K562 (cell line): ENCODE results near the gene ACSS1. TPM values are rescaled to one million over a fixed set of nuclear protein-coding genes. Genes with fewer than 3 reads are reported as not detected.

Experiments used
- ATAC-seq: fragments of 200-7000 bp; cut with Tn5 transposase; 3 replicates; pipeline ENCODE4 v1.9.1; 2020; ENCODE audit warnings: moderate library complexity
- BruUV-seq: library from RNA; stranded (reverse); fragments of 400-500 nt; replicated peaks from 2 replicates; lab custom pipeline; 2021; lab: Mats Ljungman, UMichigan
- CTCF ChIA-PET: fragments of 300-600 bp; formaldehyde crosslinking; extraction: SDS; loops from one replicate; lab custom pipeline; 2021; ENCODE audit warnings: low intra/inter-chr PET ratio; lab: Yijun Ruan, JAX
- POLR2A ChIA-PET: fragments of 300-600, 350-650 bp; sonication (Branson Sonifier 250); formaldehyde crosslinking; extraction: SDS; loops from one replicate; lab custom pipeline; 2021; ENCODE audit warnings: antibody characterized with exemption, inconsistent platforms; lab: Yijun Ruan, JAX
- DNase-seq, 4 experiments: peaks; one replicate each; pipeline versions ENCODE4 v3.0.0 to v3.0.0-alpha.2; 2011 to 2018; ENCODE audit warnings: low spot score in 3 of 4, mixed read lengths in 3 of 4; ENCODE audit errors: extremely low read depth in 1 of 4
- FAIRE-seq: peaks from 2 replicates; lab custom pipeline; 2011; peaks lifted over from hg19 to GRCh38; lab: Jason Lieb, UNC
- H2AFZ ChIP-seq: 2 replicates; pipeline ENCODE4 v1.6.0; 2011; ENCODE audit warnings: low read depth, low read length, control low read depth, inconsistent platforms
- H3K27ac ChIP-seq: fragments of 200-600 bp; 3 replicates; pipeline ENCODE4 v1.8.0; 2011; ENCODE audit warnings: low read depth, mild to moderate bottlenecking, control low read depth, inconsistent platforms, low read length, moderate library complexity, mixed read lengths; ENCODE audit errors: extremely low read depth
- H3K27me3 ChIP-seq, 2 experiments: fragments of 300-600 bp in 1 of 2; 2 replicates in 1 of 2; 3 replicates in 1 of 2; pipeline versions ENCODE4 v1.6.0 to v1.8.0; 2011; ENCODE audit warnings: inconsistent platforms in 2 of 2, low read length in 2 of 2, mild to moderate bottlenecking in 1 of 2, mixed read lengths in 1 of 2, moderate library complexity in 1 of 2; ENCODE audit not compliant: control insufficient read depth in 2 of 2, insufficient read depth in 2 of 2
- H3K36me3 ChIP-seq: fragments of 300-600 bp; 3 replicates; pipeline ENCODE4 v1.8.0; 2011; ENCODE audit warnings: mild to moderate bottlenecking, low read length, inconsistent platforms; ENCODE audit not compliant: control insufficient read depth, insufficient read depth
- H3K4me1 ChIP-seq, 2 experiments: fragments of 200-600 bp in 1 of 2; replicated peaks in 1 of 2; 2 replicates in 1 of 2; 3 replicates in 1 of 2; pipeline versions ENCODE4 v1.5.1 to v1.8.0; 2011; ENCODE audit warnings: inconsistent platforms in 2 of 2, low read length in 2 of 2, mild to moderate bottlenecking in 1 of 2, mixed read lengths in 1 of 2, moderate library complexity in 1 of 2; ENCODE audit not compliant: control insufficient read depth in 2 of 2, insufficient read depth in 2 of 2
- H3K4me2 ChIP-seq: 2 replicates; pipeline ENCODE4 v1.6.1; 2011; ENCODE audit warnings: low read length, control low read depth, inconsistent platforms, mixed read lengths; ENCODE audit not compliant: insufficient read depth
- H3K4me3 ChIP-seq: fragments of 200-600 bp; sonication (generic), shearing (Covaris generic); 2 replicates; pipeline ENCODE4 v1.5.1; 2016; ENCODE audit warnings: control low read depth, inconsistent platforms
- H3K79me2 ChIP-seq: fragments of 200-600 bp; 3 replicates; pipeline ENCODE4 v1.8.0; 2011; ENCODE audit warnings: low read length, inconsistent platforms; ENCODE audit not compliant: control insufficient read depth, insufficient read depth
- H3K9ac ChIP-seq, 2 experiments: 2 replicates each; pipeline versions ENCODE4 v1.6.0 to v1.6.1; 2011; ENCODE audit warnings: low read depth in 2 of 2, low read length in 2 of 2, control low read depth in 1 of 2, inconsistent platforms in 1 of 2, mild to moderate bottlenecking in 1 of 2, mixed read lengths in 1 of 2; ENCODE audit not compliant: insufficient read depth in 1 of 2
- H3K9me1 ChIP-seq: one replicate; pipeline ENCODE4 v1.6.0; 2011; ENCODE audit warnings: inconsistent platforms, mild to moderate bottlenecking, low read length, moderate library complexity; ENCODE audit not compliant: control insufficient read depth, insufficient read depth
- H3K9me3 ChIP-seq: replicated peaks from 2 replicates; pipeline ENCODE4 v1.5.1; 2011; ENCODE audit warnings: low read depth, low read length, inconsistent platforms; ENCODE audit not compliant: control insufficient read depth, insufficient read depth
- H4K20me1 ChIP-seq: replicated peaks from 2 replicates; pipeline ENCODE4 v1.6.1; 2011; ENCODE audit warnings: low read length, inconsistent platforms, mixed read lengths; ENCODE audit not compliant: control insufficient read depth, insufficient read depth
- CEBPG ChIP-seq, 3 experiments: fragments of 200-800 bp in 1 of 3; sonication (Bioruptor generic) in 1 of 3; sonication (generic) in 1 of 3; formaldehyde crosslinking in 1 of 3; IDR thresholded peaks in 2 of 3; conservative IDR thresholded peaks in 1 of 3; 2 replicates each; pipeline versions ENCODE4 v1.6.1 to v1.8.0; 2016 to 2022; ENCODE audit warnings: missing compliant biosample characterization in 2 of 3, missing genetic modification characterization in 2 of 3, mild to moderate bottlenecking in 1 of 3, missing genetic modification reagents in 1 of 3
- CHD2 ChIP-seq: IDR thresholded peaks from 2 replicates; pipeline ENCODE4 v1.6.1; 2011; ENCODE audit warnings: low read depth, low read length
- KLF16 ChIP-seq: IDR thresholded peaks from 2 replicates; pipeline ENCODE4 v1.6.1; 2016; ENCODE audit warnings: antibody characterized with exemption
- MCM7 ChIP-seq, 2 experiments: fragments of 450-650 bp; IDR thresholded peaks; 2 replicates each; pipeline ENCODE4 v1.6.1; 2016 to 2018
- NEUROD1 ChIP-seq: fragments of 150-350 bp; IDR thresholded peaks from 2 replicates; pipeline ENCODE4 v1.6.1; 2014; ENCODE audit warnings: borderline replicate concordance, low read length, low read depth; ENCODE audit not compliant: partially characterized antibody
- WGBS: fragments of 100-300 bp; shearing (Covaris generic); methylation state at CpG from one replicate; pipeline ENCODE4 v1.1.6; 2016; ENCODE audit warnings: low coverage, mixed read lengths; ENCODE audit not compliant: insufficient coverage; ENCODE audit errors: missing lambda C conversion rate; 5-methylcytosine and 5-hydroxymethylcytosine counted together
- in situ Hi-C: fragments of 300-500 bp; cut with MboI; formaldehyde crosslinking; loops from 4 replicates; pipeline ENCODE4 v1.15.0; 2018; ENCODE audit warnings: inconsistent platforms, mixed read lengths
- intact Hi-C: fragments of 100-400 bp; cut with micrococcal nuclease; formaldehyde crosslinking; loops from 2 replicates; pipeline ENCODE4 v1.14.2; 2022
- polyA plus RNA-seq, 8 experiments: library from polyadenylated mRNA; depleted of rRNA in 4 of 8; stranded (reverse) in 5 of 8; unstranded in 3 of 8; fragments of >200 nt; fragmentation: Nextera tagmentation in 2 of 8; fragmentation: Illumina TruSeq in 1 of 8; extraction: Ambion mirVana in 2 of 8; extraction: Trizol in 1 of 8; gene quantifications; 2 replicates each; pipeline versions ENCODE4 v1.2.1 to v1.2.3, GENCODE V29; 2011 to 2014; ENCODE audit warnings: inconsistent platforms in 1 of 8, missing spikeins in 1 of 8
- total RNA-seq, 7 experiments: library from RNA; depleted of rRNA in 6 of 7; stranded (reverse); fragments of >200 nt in 6 of 7; fragmentation: Illumina TruSeq in 2 of 7; extraction: Trizol in 2 of 7; gene quantifications; 2 replicates each; pipeline versions ENCODE4 v1.2.1 to v1.2.3, GENCODE V29; 2011 to 2021; ENCODE audit warnings: low replicate concordance in 1 of 7
- TF ChIP-seq, protein P1 (sequence below): fragments of 450-650 bp; conservative IDR thresholded peaks from 2 replicates; pipeline ENCODE4 v1.6.1; 2016; ENCODE audit warnings: missing genetic modification characterization, low read depth, mild to moderate bottlenecking, missing compliant biosample characterization, moderate library complexity

Gene ACSS1
- total and polyA plus RNA-seq, 9 of the 15 experiments (the other 6 are each of a cell fraction or from before 2014, with no cell fraction given), result 0.07 to 2.1 (median 0.27) TPM; not detected in 3

GRCh38 chr20:24998121-24998520 is 59.8 kb downstream of the ACSS1 start:
- no peak overlapping the region for H3K4me3 ChIP-seq
- no peak overlapping the region for H3K9ac ChIP-seq
- WGBS, result 3% methylated on average over 3 of the region's 3 CpGs
- in situ Hi-C loops (no loop called here), intact Hi-C loops (loop anchor here (10.0 kb wide), 2 partner anchors 297 to 397 kb away; partner anchors contain the start of gene ABHD12)
- CTCF ChIA-PET, result no interaction called here
- no peaks in the 10 kb centered on the region for H3K9me3 ChIP-seq
- TF ChIP-seq, protein P1, sequence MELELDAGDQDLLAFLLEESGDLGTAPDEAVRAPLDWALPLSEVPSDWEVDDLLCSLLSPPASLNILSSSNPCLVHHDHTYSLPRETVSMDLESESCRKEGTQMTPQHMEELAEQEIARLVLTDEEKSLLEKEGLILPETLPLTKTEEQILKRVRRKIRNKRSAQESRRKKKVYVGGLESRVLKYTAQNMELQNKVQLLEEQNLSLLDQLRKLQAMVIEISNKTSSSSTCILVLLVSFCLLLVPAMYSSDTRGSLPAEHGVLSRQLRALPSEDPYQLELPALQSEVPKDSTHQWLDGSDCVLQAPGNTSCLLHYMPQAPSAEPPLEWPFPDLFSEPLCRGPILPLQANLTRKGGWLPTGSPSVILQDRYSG (tag), result no peak
- TF ChIP-seq MCM7 (IDR thresholded peaks at IDR 0.05) (no peak), CEBPG (CRISPR knock-in tag; IDR thresholded peaks at IDR 0.05) (no peak), CEBPG (tag; conservative IDR thresholded peaks at IDR 0.05 in 1 of 2, IDR thresholded peaks at IDR 0.05 in 1 of 2) (no peak), KLF16 (no peak), NEUROD1 (no peak), CHD2 (no peak)
- no peaks in the 10 kb centered on the region; the same call in 1 of the 2 replicates for H4K20me1 ChIP-seq
- no peaks in the 10 kb centered on the region for H3K9me1 ChIP-seq
- POLR2A ChIA-PET, result no interaction called here
- no peak overlapping the region for H3K27ac ChIP-seq
- ATAC-seq (no peak), FAIRE-seq (no peak), DNase-seq (no peak)
- H2AFZ ChIP-seq, result no peak overlapping the region
- H3K36me3 ChIP-seq, result no peaks in the 10 kb centered on the region
- no TSS peak for BruUV-seq
- peaks cover 0 to 7% of the 10 kb centered on the region in 2 experiments; a peak in 3 of 5 replicates for H3K27me3 ChIP-seq
- no peak overlapping the region for H3K4me2 ChIP-seq
- peaks cover 0 to 4% of the 10 kb centered on the region in 2 experiments; a peak in 2 of 5 replicates for H3K4me1 ChIP-seq
- H3K79me2 ChIP-seq, result no peaks in the 10 kb centered on the region
